SK-N-SH (cell line): Measurements from ENCODE around the gene CENPO. TPM values are rescaled to one million over a fixed set of nuclear protein-coding genes. Genes with fewer than 3 reads are reported as not detected.

Source experiments
- CTCF ChIA-PET: fragments of 300-600, 350-600 bp; formaldehyde crosslinking; extraction: SDS; loops from one replicate; lab custom pipeline; 2021; lab: Yijun Ruan, JAX
- POLR2A ChIA-PET: fragments of 350-600 bp; sonication (Branson Sonifier 250); formaldehyde crosslinking; extraction: SDS; loops from one replicate; lab custom pipeline; 2020; ENCODE audit warnings: antibody characterized with exemption, inconsistent platforms; lab: Yijun Ruan, JAX
- DNase-seq: peaks from one replicate; pipeline ENCODE4 v3.0.0; 2012
- H2AFZ ChIP-seq: fragments of 200-600 bp; sonication (generic); 2 replicates; pipeline ENCODE4 v1.8.1; 2016; ENCODE audit warnings: antibody characterized with exemption, mild to moderate bottlenecking, low read depth
- H3F3A ChIP-seq: fragments of 200-600 bp; sonication (generic); replicated peaks from 2 replicates; pipeline ENCODE3; 2016; ENCODE audit warnings: antibody characterized with exemption, mild to moderate bottlenecking; ENCODE audit not compliant: insufficient read depth
- H3K27ac ChIP-seq, 2 experiments: fragments of 200-500 bp in 1 of 2; fragments of 200-600 bp in 1 of 2; sonication (Bioruptor generic) in 1 of 2; sonication (generic), shearing (Covaris generic) in 1 of 2; 2 replicates each; pipeline versions ENCODE4 v1.5.1 to v1.6.1; 2014 to 2016; ENCODE audit warnings: low read depth in 2 of 2, inconsistent platforms in 1 of 2, low read length in 1 of 2, mild to moderate bottlenecking in 1 of 2, mixed read lengths in 1 of 2
- H3K27me3 ChIP-seq: fragments of 200-600 bp; sonication (generic), shearing (Covaris generic); 2 replicates; pipeline ENCODE4 v1.6.1; 2016; ENCODE audit warnings: mixed run types; ENCODE audit not compliant: insufficient read depth
- H3K36me3 ChIP-seq, 2 experiments: fragments of 200-500 bp in 1 of 2; fragments of 200-600 bp in 1 of 2; sonication (Bioruptor generic) in 1 of 2; sonication (generic) in 1 of 2; replicated peaks in 1 of 2; 2 replicates each; pipeline versions ENCODE3 to v1.5.1; 2014 to 2016; ENCODE audit warnings: low read length in 1 of 2, mild to moderate bottlenecking in 1 of 2; ENCODE audit not compliant: insufficient read depth in 2 of 2, control insufficient read depth in 1 of 2
- H3K4me1 ChIP-seq, 2 experiments: fragments of 200-500 bp in 1 of 2; fragments of 200-600 bp in 1 of 2; sonication (Bioruptor generic) in 1 of 2; sonication (generic), shearing (Covaris generic) in 1 of 2; 2 replicates each; pipeline versions ENCODE4 v1.5.1 to v1.6.1; 2014 to 2016; ENCODE audit warnings: low read depth in 1 of 2, low read length in 1 of 2, mixed run types in 1 of 2; ENCODE audit not compliant: insufficient read depth in 2 of 2, control insufficient read depth in 1 of 2
- H3K4me2 ChIP-seq: fragments of 200-600 bp; sonication (generic), shearing (Covaris generic); 2 replicates; pipeline ENCODE4 v1.6.1; 2017; ENCODE audit warnings: mixed run types
- H3K4me3 ChIP-seq, 2 experiments: fragments of 200-500 bp in 1 of 2; fragments of 200-600 bp in 1 of 2; sonication (Bioruptor generic) in 1 of 2; sonication (generic), shearing (Covaris generic) in 1 of 2; 2 replicates each; pipeline versions ENCODE4 v1.5.1 to v1.8.1; 2014 to 2016; ENCODE audit warnings: low read depth in 2 of 2, inconsistent platforms in 1 of 2, low read length in 1 of 2, mild to moderate bottlenecking in 1 of 2, mixed read lengths in 1 of 2, moderate library complexity in 1 of 2
- H3K79me2 ChIP-seq: fragments of 200-600 bp; sonication (generic); 2 replicates; pipeline ENCODE4 v1.8.1; 2017; ENCODE audit warnings: mild to moderate bottlenecking; ENCODE audit not compliant: insufficient read depth
- H3K9ac ChIP-seq: fragments of 200-600 bp; sonication (generic); 2 replicates; pipeline ENCODE4 v1.6.1; 2017; ENCODE audit warnings: mixed run types
- H3K9me2 ChIP-seq: fragments of 200-600 bp; sonication (generic); 2 replicates; pipeline ENCODE4 v1.6.1; 2017; ENCODE audit warnings: mixed run types
- H3K9me3 ChIP-seq: fragments of 200-600 bp; sonication (generic); 2 replicates; pipeline ENCODE4 v1.6.1; 2017; ENCODE audit warnings: mixed run types, mild to moderate bottlenecking, moderate library complexity
- H4K20me1 ChIP-seq: fragments of 200-600 bp; sonication (generic); 2 replicates; pipeline ENCODE4 v1.6.1; 2017; ENCODE audit warnings: mild to moderate bottlenecking, mixed run types; ENCODE audit not compliant: insufficient read depth
- FOSL2 ChIP-seq: IDR thresholded peaks from 2 replicates; pipeline ENCODE4 v1.4.0; 2012; ENCODE audit warnings: low read depth, mild to moderate bottlenecking, moderate library complexity, borderline replicate concordance
- FOXJ3 ChIP-seq: sonication (generic); formaldehyde crosslinking; IDR thresholded peaks from 2 replicates; pipeline ENCODE4 v1.5.1; 2020; ENCODE audit warnings: mild to moderate bottlenecking, missing genetic modification reagents
- GABPA ChIP-seq: IDR thresholded peaks from 2 replicates; pipeline ENCODE4 v1.4.0; 2012; ENCODE audit warnings: low read depth, mild to moderate bottlenecking
- GATA2 ChIP-seq: sonication (generic); formaldehyde crosslinking; IDR thresholded peaks from 2 replicates; pipeline ENCODE4 v1.5.0; 2020; ENCODE audit warnings: mild to moderate bottlenecking, missing genetic modification reagents
- IRF3 ChIP-seq: fragments of 150-350 bp; IDR thresholded peaks from 2 replicates; pipeline ENCODE4 v1.6.1; 2016; ENCODE audit warnings: mild to moderate bottlenecking, low read depth, low read length
- JUND ChIP-seq: IDR thresholded peaks from 2 replicates; pipeline ENCODE4 v1.4.0; 2012
- MAX ChIP-seq: IDR thresholded peaks from 2 replicates; pipeline ENCODE4 v1.4.0; 2012; ENCODE audit warnings: low read depth
- NFIC ChIP-seq: IDR thresholded peaks from 2 replicates; pipeline ENCODE4 v1.4.0; 2012; ENCODE audit warnings: borderline replicate concordance
- PBX3 ChIP-seq: IDR thresholded peaks from 2 replicates; pipeline ENCODE4; 2012
- RAD21 ChIP-seq: IDR thresholded peaks from 2 replicates; pipeline ENCODE4 v1.6.1; 2012; ENCODE audit warnings: mild to moderate bottlenecking, low read length
- RFX5 ChIP-seq: IDR thresholded peaks from 2 replicates; pipeline ENCODE4 v1.6.1; 2012; ENCODE audit warnings: mild to moderate bottlenecking, improper control_type of control experiment, low read length
- RXRA ChIP-seq: IDR thresholded peaks from 2 replicates; pipeline ENCODE4 v1.4.0; 2012; ENCODE audit warnings: low read depth, mild to moderate bottlenecking, borderline replicate concordance
- SMC3 ChIP-seq: IDR thresholded peaks from 2 replicates; pipeline ENCODE4 v1.6.1; 2012; ENCODE audit warnings: low read depth, low read length, improper control_type of control experiment
- TAF1 ChIP-seq: IDR thresholded peaks from 2 replicates; pipeline ENCODE4 v1.6.1; 2012; ENCODE audit warnings: low read depth, mild to moderate bottlenecking, low read length, moderate library complexity, borderline replicate concordance
- TCF12 ChIP-seq: IDR thresholded peaks from 2 replicates; pipeline ENCODE4 v1.4.0; 2012
- USF1 ChIP-seq: IDR thresholded peaks from 2 replicates; pipeline ENCODE4 v1.4.0; 2012; ENCODE audit warnings: low read depth, borderline replicate concordance
- USF2 ChIP-seq: fragments of 150-350 bp; IDR thresholded peaks from 2 replicates; pipeline ENCODE4 v1.6.1; 2017; ENCODE audit warnings: antibody characterized with exemption, low read length, low read depth, borderline replicate concordance
- ZBTB33 ChIP-seq: IDR thresholded peaks from 2 replicates; pipeline ENCODE4 v1.4.0; 2012; ENCODE audit warnings: low read depth, borderline replicate concordance
- WGBS: methylation state at CpG from one replicate; pipeline ENCODE4 v1.1.6; 2017; ENCODE audit warnings: low lambda C conversion rate; 5-methylcytosine and 5-hydroxymethylcytosine counted together
- polyA plus RNA-seq, 3 experiments: library from polyadenylated mRNA; depleted of rRNA; stranded (reverse); fragments of >200 nt; gene quantifications; 2 replicates each; pipeline ENCODE4 v1.2.3, GENCODE V29; 2012

CENPO gene
- polyA plus RNA-seq, 1 of the 3 experiments (the other 2 are of a cell fraction) = 18.3 TPM

GRCh38 chr2:24809316-24810007, 16.2 kb downstream of the CENPO start:
- peaks cover 2% of the 10 kb centered on the region; the same call in 1 of the 2 replicates for H4K20me1 ChIP-seq
- peak overlapping the region; percentile 38 for H2AFZ ChIP-seq
- no peaks in the 10 kb centered on the region for H3K9me2 ChIP-seq
- peak overlapping the region; percentile 8 to 28; a peak in 2 of 4 replicates for H3K27ac ChIP-seq
- H3K4me2 ChIP-seq = no peak overlapping the region
- H3K27me3 ChIP-seq = no peaks in the 10 kb centered on the region
- peaks cover 100% of the 10 kb centered on the region for H3K79me2 ChIP-seq
- DNase-seq = no peak
- peaks cover 0 to 11% of the 10 kb centered on the region in 2 experiments; a peak in 3 of 4 replicates for H3K4me1 ChIP-seq
- ChIA-PET CTCF (interaction anchor here (0.7 to 12.4 kb wide), 5 partner anchors 11 to 399 kb away, joined by 3 to 132 read pairs (median 3); partner anchors contain the start of genes CENPO and PTRHD1), POLR2A (no interaction called here)
- H3F3A ChIP-seq = peaks cover 11% of the 10 kb centered on the region
- no peak for TF ChIP-seq ZBTB33
- peak; percentile 28; the same call in 1 of the 2 replicates for TF ChIP-seq TCF12
- no peak for TF ChIP-seq MAX
- TF ChIP-seq FOSL2 = peak; percentile 32; the same call in 1 of the 2 replicates
- no peak overlapping the region for H3K9ac ChIP-seq
- no peak overlapping the region for H3K4me3 ChIP-seq
- H3K36me3 ChIP-seq = peaks cover 8 to 24% of the 10 kb centered on the region in 2 experiments
- no peaks in the 10 kb centered on the region for H3K9me3 ChIP-seq
- 78% methylated on average over 4 of the region's 4 CpGs for WGBS

GRCh38 chr2:24813691-24814137, 20.5 kb downstream of the CENPO start:
- ChIA-PET CTCF (interaction anchor here (1.6 to 12.4 kb wide), 4 partner anchors 13 to 404 kb away, joined by 3 to 132 read pairs (median 14); partner anchors contain the start of genes CENPO and PTRHD1), POLR2A (interaction anchor here (1.0 kb wide), 1 partner anchor 21 kb away, joined by 3 read pairs; the partner anchor contains the start of genes CENPO and PTRHD1)
- TF ChIP-seq USF1 = no peak
- no peak for TF ChIP-seq TAF1
- TF ChIP-seq RXRA = no peak
- TF ChIP-seq IRF3 = no peak
- no peak for TF ChIP-seq JUND
- no peak for TF ChIP-seq USF2
- TF ChIP-seq SMC3 = no peak
- no peak for TF ChIP-seq FOXJ3 (CRISPR knock-in tag)
- no peak for TF ChIP-seq GABPA
- no peak for TF ChIP-seq NFIC
- TF ChIP-seq RAD21 = no peak
- no peak for TF ChIP-seq ZBTB33
- no peak for TF ChIP-seq RFX5
- no peak for TF ChIP-seq GATA2 (CRISPR knock-in tag)
- no peak for TF ChIP-seq PBX3

More at GRCh38 chr2:24813691-24814137, 20.5 kb downstream of the CENPO start:
- Histone ChIP-seq H3K9me2 (no peaks in the 10 kb centered on the region), H3K27ac (no peak overlapping the region), H3K27me3 (no peaks in the 10 kb centered on the region), H3K4me2 (no peak overlapping the region), H3K9me3 (no peaks in the 10 kb centered on the region), H2AFZ (no peak overlapping the region), H3F3A (peaks cover 9% of the 10 kb centered on the region), H3K36me3 (peaks cover 32 to 38% of the 10 kb centered on the region in 2 experiments), H3K4me3 (no peak overlapping the region), H3K9ac (no peak overlapping the region), H3K4me1 (peaks cover 2 to 20% of the 10 kb centered on the region in 2 experiments; a peak in 3 of 4 replicates), H4K20me1 (peaks cover 2% of the 10 kb centered on the region; the same call in 1 of the 2 replicates), H3K79me2 (peaks cover 80% of the 10 kb centered on the region)
- 98% methylated on average over 4 of the region's 4 CpGs for WGBS
- no peak for DNase-seq
